B cell (primary cell): ENCODE results near the gene TTYH3. TPM values are rescaled to one million over a fixed set of nuclear protein-coding genes. Genes with fewer than 3 reads are reported as not detected.

Experiments used
- ATAC-seq: fragments of 200-7000 bp; cut with Tn5 transposase; one replicate; pipeline ENCODE4 v1.10.0; 2021; ENCODE audit warnings: low read depth, mild to moderate bottlenecking, moderate number of reproducible peaks, moderate library complexity
- CTCF ChIA-PET: fragments of 350-600 bp; sonication (Branson Sonifier 250); formaldehyde crosslinking; loops from one replicate; lab custom pipeline; 2021; ENCODE audit warnings: antibody characterized with exemption, inconsistent platforms; lab: Charles Lee
- POLR2A ChIA-PET: fragments of 350-600 bp; sonication (Branson Sonifier 250); formaldehyde crosslinking; loops from one replicate; lab custom pipeline; 2021; ENCODE audit warnings: antibody characterized with exemption; lab: Charles Lee
- DNase-seq: peaks from one replicate; pipeline ENCODE4 v3.0.0; 2013
- H2AFZ ChIP-seq: 2 replicates; pipeline ENCODE4 v1.6.1; 2012; ENCODE audit warnings: mild to moderate bottlenecking, low read depth, low read length; ENCODE audit not compliant: insufficient read depth, poor library complexity, severe bottlenecking
- H3K27ac ChIP-seq, 2 donors: 1 replicate in 1 of 2; 2 replicates in 1 of 2; pipeline ENCODE4 v1.5.1; 2012 to 2013; ENCODE audit warnings: low read length in 2 of 2, mild to moderate bottlenecking in 2 of 2, moderate library complexity in 1 of 2
- H3K27me3 ChIP-seq, 4 experiments: fragments of 200-600 bp in 1 of 4; sonication (generic) in 1 of 4; replicated peaks in 1 of 4; 1 replicate in 2 of 4; 2 replicates in 2 of 4; pipeline versions ENCODE4 v1.6.1 to v1.7.0; 2013 to 2016; ENCODE audit warnings: low read length in 3 of 4, mild to moderate bottlenecking in 2 of 4, mixed read lengths in 1 of 4, moderate library complexity in 1 of 4; ENCODE audit not compliant: insufficient read depth in 4 of 4, control insufficient read depth in 3 of 4; ENCODE audit errors: control extremely low read depth in 1 of 4
- H3K36me3 ChIP-seq, 2 experiments: replicated peaks in 1 of 2; 1 replicate in 1 of 2; 2 replicates in 1 of 2; pipeline versions ENCODE4 v1.6.1 to v1.7.1; 2013; ENCODE audit warnings: low read length in 1 of 2; ENCODE audit not compliant: insufficient read depth in 2 of 2, control insufficient read depth in 1 of 2; ENCODE audit errors: control extremely low read depth in 1 of 2, extremely low read depth in 1 of 2
- H3K4me1 ChIP-seq, 2 donors: fragments of 200-600 bp in 1 of 2; sonication (generic) in 1 of 2; 1 replicate in 1 of 2; 2 replicates in 1 of 2; pipeline versions ENCODE4 v1.5.1 to v1.6.1; 2013 to 2017; ENCODE audit warnings: low read length in 2 of 2; ENCODE audit not compliant: control insufficient read depth in 2 of 2, insufficient read depth in 2 of 2
- H3K4me2 ChIP-seq: replicated peaks from 2 replicates; pipeline ENCODE3; 2012; ENCODE audit warnings: mild to moderate bottlenecking, low read depth, low read length; ENCODE audit not compliant: poor library complexity, severe bottlenecking
- H3K4me3 ChIP-seq, 5 experiments: fragments of 200-600 bp in 1 of 5; sonication (generic) in 1 of 5; 1 replicate in 3 of 5; 2 replicates in 2 of 5; pipeline versions ENCODE4 v1.5.1 to v1.7.0; 2011 to 2016; ENCODE audit warnings: low read length in 4 of 5, mild to moderate bottlenecking in 4 of 5, low read depth in 2 of 5, control low read depth in 1 of 5, moderate library complexity in 1 of 5; ENCODE audit not compliant: insufficient read depth in 1 of 5; ENCODE audit errors: control extremely low read depth in 1 of 5, extremely low read depth in 1 of 5
- H3K79me2 ChIP-seq: fragments of 200-600 bp; sonication (generic); one replicate; pipeline ENCODE4 v1.6.0; 2016; ENCODE audit warnings: low read length; ENCODE audit not compliant: control insufficient read depth, insufficient read depth
- H3K9ac ChIP-seq: fragments of 200-600 bp; sonication (generic); 2 replicates; pipeline ENCODE4 v1.6.1; 2017; ENCODE audit warnings: mild to moderate bottlenecking, low read length, moderate library complexity
- H3K9me3 ChIP-seq, 3 donors: one replicate each; pipeline versions ENCODE4 v1.6.1 to v1.7.1; 2013; ENCODE audit warnings: low read length in 2 of 3; ENCODE audit not compliant: control insufficient read depth in 2 of 3, insufficient read depth in 1 of 3; ENCODE audit errors: control extremely low read depth in 1 of 3
- H4K20me1 ChIP-seq: 2 replicates; pipeline ENCODE4 v1.6.0; 2012; ENCODE audit warnings: mild to moderate bottlenecking, low read length; ENCODE audit not compliant: insufficient read depth, control insufficient read depth, poor library complexity, severe bottlenecking
- H3K27ac Mint-ChIP-seq: one replicate; pipeline ENCODE4 v1.8.0; 2021; ENCODE audit warnings: mixed read lengths
- H3K27me3 Mint-ChIP-seq: one replicate; pipeline ENCODE4 v1.8.0; 2021; ENCODE audit warnings: mixed read lengths
- H3K4me1 Mint-ChIP-seq: one replicate; pipeline ENCODE4 v1.8.0; 2021; ENCODE audit warnings: mixed read lengths
- H3K4me3 Mint-ChIP-seq: one replicate; pipeline ENCODE4 v1.8.0; 2021; ENCODE audit warnings: mixed read lengths
- H3K9me3 Mint-ChIP-seq: one replicate; pipeline ENCODE4 v1.8.0; 2022; ENCODE audit warnings: mixed read lengths; ENCODE audit not compliant: insufficient read depth
- CTCF ChIP-seq: fragments of 200-600 bp; IDR thresholded peaks from one replicate; pipeline ENCODE4 v1.8.0; 2022; ENCODE audit warnings: antibody characterized with exemption, mild to moderate bottlenecking
- EZH2 ChIP-seq: IDR thresholded peaks from 2 replicates; pipeline ENCODE4 v1.6.1; 2012; ENCODE audit warnings: borderline replicate concordance, low read depth, mild to moderate bottlenecking, moderate library complexity, low read length; ENCODE audit not compliant: insufficient read depth, poor library complexity, severe bottlenecking
- WGBS: methylation state at CpG from one replicate; pipeline ENCODE4 v1.1.5; 2013; ENCODE audit warnings: missing lambda C conversion rate; ENCODE audit not compliant: insufficient coverage; 5-methylcytosine and 5-hydroxymethylcytosine counted together
- intact Hi-C: fragments of 100-400 bp; cut with micrococcal nuclease; formaldehyde crosslinking; loops from one replicate; pipeline ENCODE4 v1.10.0; 2022
- polyA plus RNA-seq: library from polyadenylated mRNA; depleted of rRNA; stranded (reverse); fragments of >200 nt; gene quantifications from 2 replicates; pipeline ENCODE4 v1.2.3, GENCODE V29; 2012
- total RNA-seq, 2 donors: library from RNA; stranded (reverse); fragments of 120-200 nt in 1 of 2; gene quantifications; 1 replicate in 1 of 2; 2 replicates in 1 of 2; pipeline versions ENCODE4 v1.2.3 to v1.2.4, GENCODE V29; 2013 to 2022

The TTYH3 gene
- total and polyA plus RNA-seq, 2 donors (not counting 1 experiment from before 2014, with no cell fraction given) = 8.4 to 48.6 TPM

DNA sequence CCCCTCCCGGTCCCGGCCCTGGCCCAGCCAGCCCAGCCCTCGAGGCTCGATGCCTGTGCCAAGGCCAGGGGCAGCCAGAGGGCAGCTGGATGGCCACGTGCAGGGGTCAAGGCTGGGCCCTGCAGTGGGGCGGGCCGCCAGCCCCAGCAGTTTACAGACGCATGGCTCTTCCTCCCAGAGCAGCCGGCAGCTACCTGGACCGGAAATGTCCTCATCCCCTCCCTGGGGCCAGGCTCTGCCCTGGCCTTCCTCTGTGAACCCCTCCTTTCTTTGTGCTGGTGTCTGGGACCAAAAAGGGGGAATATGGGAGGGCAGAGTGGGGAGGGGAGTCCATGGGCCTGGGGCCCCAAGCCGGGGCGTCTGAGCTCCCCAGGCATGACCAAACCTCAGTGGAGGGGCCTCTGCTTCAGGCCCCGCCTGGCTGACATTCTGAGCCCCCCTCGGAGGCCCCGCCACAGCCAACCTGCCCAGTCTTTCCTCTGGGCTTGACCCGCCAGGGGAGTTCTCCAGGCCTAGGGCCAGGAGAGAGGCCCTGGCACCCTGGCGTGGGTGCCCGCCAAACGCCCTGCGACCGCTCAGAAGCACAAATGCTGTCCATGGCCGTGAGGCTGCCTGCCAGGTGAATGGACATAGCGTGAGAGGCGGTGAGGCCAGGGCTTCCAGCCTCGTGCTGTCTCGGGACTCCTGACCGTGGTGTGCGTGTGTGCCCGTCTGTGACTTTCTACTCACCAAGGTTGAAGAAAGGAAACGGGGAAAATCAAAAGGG lies 31.5 kb downstream of the TTYH3 start:
- Mint-ChIP-seq H3K9me3 (no peaks in the 10 kb centered on the region), H3K4me3 (no peak overlapping the region), H3K27me3 (peaks cover 3% of the 10 kb centered on the region), H3K4me1 (peaks cover 1% of the 10 kb centered on the region), H3K27ac (no peak overlapping the region)
- no peak for DNase-seq
- WGBS = 92% methylated on average over 27 of the region's 30 CpGs
- no peaks in the 10 kb centered on the region for H4K20me1 ChIP-seq
- ChIA-PET POLR2A (no interaction called here), CTCF (interaction anchor here (1.0 kb wide), 1 partner anchor 46 kb away, joined by 3 read pairs; no protein-coding TSS in a partner anchor)
- H3K79me2 ChIP-seq = no peaks in the 10 kb centered on the region
- ATAC-seq = no peak
- H3K9ac ChIP-seq = no peak overlapping the region
- H3K36me3 ChIP-seq = peaks cover 0 to 7% of the 10 kb centered on the region in 2 experiments
- H3K9me3 ChIP-seq = peaks cover 0 to 18% (median 0%) of the 10 kb centered on the region in 3 donors
- H3K27ac ChIP-seq = no peak overlapping the region
- H2AFZ ChIP-seq = no peak overlapping the region
- no peak for TF ChIP-seq EZH2
- TF ChIP-seq CTCF = no peak
- H3K4me1 ChIP-seq = no peaks in the 10 kb centered on the region
- no peaks in the 10 kb centered on the region for H3K27me3 ChIP-seq
- intact Hi-C loops = no loop called here
- no peak overlapping the region for H3K4me3 ChIP-seq
- H3K4me2 ChIP-seq = no peak overlapping the region

GRCh38 chr7:2663960-2664359 lies 32.2 kb downstream of the TTYH3 start:
- H3K27ac ChIP-seq = no peak overlapping the region
- H3K27me3 Mint-ChIP-seq = peaks cover 3% of the 10 kb centered on the region
- no peaks in the 10 kb centered on the region for H3K9me3 Mint-ChIP-seq
- ChIA-PET CTCF (interaction anchor here (1.0 kb wide), 1 partner anchor 45 kb away, joined by 3 read pairs; no protein-coding TSS in a partner anchor), POLR2A (no interaction called here)
- no peak overlapping the region for H3K4me2 ChIP-seq
- no peak overlapping the region for H3K4me3 Mint-ChIP-seq
- no peak overlapping the region for H3K4me3 ChIP-seq
- H3K9me3 ChIP-seq = peaks cover 0 to 18% (median 0%) of the 10 kb centered on the region in 3 donors
- ATAC-seq (no peak), DNase-seq (no peak)
- H3K36me3 ChIP-seq = peaks cover 0 to 2% of the 10 kb centered on the region in 2 experiments
- TF ChIP-seq CTCF = no peak
- TF ChIP-seq EZH2 = no peak
- no peak overlapping the region for H3K9ac ChIP-seq
- intact Hi-C loops = no loop called here
- H3K4me1 ChIP-seq = no peaks in the 10 kb centered on the region
- H3K4me1 Mint-ChIP-seq = peaks cover 1% of the 10 kb centered on the region
- WGBS = no CpG with 5 or more reads among the region's 4 CpGs
- H3K79me2 ChIP-seq = no peaks in the 10 kb centered on the region
- H3K27me3 ChIP-seq = no peaks in the 10 kb centered on the region
- no peak overlapping the region for H2AFZ ChIP-seq
- H4K20me1 ChIP-seq = no peaks in the 10 kb centered on the region
- no peak overlapping the region for H3K27ac Mint-ChIP-seq
